Measurements from ENCODE around the gene DNAJC11.
"Not testable (repeated sequence)": the region's sequence is repeated elsewhere in the genome, so short reads cannot be mapped to it uniquely, and the experiment has no call there.

DNAJC11 gene

DNA sequence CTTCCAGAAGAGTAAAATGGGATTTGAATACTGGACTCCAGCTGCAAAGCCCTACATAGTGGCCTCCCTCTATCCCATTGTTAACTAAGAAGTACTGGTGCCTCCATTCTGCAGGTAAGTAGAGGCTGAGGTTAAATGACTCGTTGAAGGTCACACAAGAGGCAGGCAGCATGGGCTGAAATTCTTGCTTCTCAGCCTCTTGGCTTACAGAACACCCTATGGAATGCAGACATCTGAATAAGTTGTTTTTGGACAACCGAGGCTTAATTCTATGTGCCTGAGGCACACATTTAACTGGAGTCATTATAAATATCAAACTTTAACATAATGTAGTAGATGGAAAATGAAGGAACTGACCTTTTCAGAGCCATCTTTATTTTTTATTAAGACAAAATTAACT is 5.7 kb downstream of the DNAJC11 start:
- no peak for DNase-seq

GRCh38 chr1:6694121-6694713 is 7.4 kb downstream of the DNAJC11 start:
- no peak for DNase-seq

- DNase-seq = no peak
Measured at GRCh38 chr1:6692956-6693355, 8.7 kb downstream of the DNAJC11 start.

DNA sequence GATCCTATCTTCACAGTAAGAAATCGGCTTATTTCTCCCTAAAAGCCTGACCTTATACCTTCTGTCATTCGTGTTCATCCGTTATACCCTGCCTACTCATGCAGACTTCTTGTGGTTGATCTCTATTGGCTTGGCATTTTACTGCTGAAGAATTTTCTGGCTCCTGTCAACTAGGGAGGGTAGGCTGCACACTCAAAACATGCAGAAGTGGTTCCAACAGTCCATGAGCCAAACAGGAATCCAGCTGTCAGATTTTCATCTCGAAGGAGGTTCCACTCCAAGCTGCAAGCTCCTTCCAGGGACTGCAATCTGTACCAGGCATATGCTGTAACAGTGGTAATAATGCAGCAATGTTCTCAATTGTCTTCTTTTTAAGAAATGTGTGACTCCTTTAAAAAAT is 10.1 kb downstream of the DNAJC11 start:
- DNase-seq = no peak

GRCh38 chr1:6690186-6690585 is 11.4 kb downstream of the DNAJC11 start:
- DNase-seq = no peak

- DNase-seq = no peak
Measured at GRCh38 chr1:6688757-6689156, 12.9 kb downstream of the DNAJC11 start.

DNA sequence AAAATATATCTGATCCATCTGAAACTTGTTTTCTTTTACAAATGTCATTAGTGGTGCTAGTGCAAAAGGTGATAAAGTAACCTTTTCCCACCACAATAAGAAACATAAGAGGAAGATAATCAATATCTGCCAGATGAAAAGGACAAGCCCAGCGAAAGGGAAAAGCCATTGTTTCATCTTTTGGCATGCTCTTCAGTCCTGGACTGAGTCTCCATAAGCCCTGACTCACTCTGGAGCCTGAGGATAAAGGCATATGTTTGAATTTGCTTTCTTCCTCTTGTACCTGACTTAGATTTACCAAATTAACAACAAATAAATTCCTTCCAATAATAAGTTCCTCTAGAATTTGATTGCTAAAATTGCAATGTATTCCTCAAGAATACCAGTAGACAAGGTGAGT is 13.6 kb downstream of the DNAJC11 start:
- no peak for DNase-seq

- no peak for DNase-seq
Measured at GRCh38 chr1:6686294-6686693, 15.3 kb downstream of the DNAJC11 start.

DNA sequence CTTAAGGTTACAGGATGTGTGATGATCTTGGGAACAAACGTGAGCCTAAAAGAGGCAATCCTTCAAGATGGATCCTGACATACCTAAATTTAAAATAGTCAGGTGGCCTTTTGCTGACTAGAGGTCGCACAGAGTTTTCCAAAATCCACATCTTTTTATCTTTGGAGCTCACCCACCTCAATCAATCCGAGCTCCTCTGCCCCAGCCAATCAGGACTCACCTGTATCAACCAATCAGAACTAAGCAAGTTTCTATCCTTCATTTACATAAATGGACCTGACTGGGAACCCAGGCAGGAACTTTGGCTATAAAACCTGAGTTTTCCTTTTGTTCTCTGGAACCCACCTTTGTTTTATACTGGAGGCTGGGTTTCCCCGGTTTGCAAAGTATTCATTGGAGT is 16.2 kb downstream of the DNAJC11 start:
- no peak for DNase-seq

DNA sequence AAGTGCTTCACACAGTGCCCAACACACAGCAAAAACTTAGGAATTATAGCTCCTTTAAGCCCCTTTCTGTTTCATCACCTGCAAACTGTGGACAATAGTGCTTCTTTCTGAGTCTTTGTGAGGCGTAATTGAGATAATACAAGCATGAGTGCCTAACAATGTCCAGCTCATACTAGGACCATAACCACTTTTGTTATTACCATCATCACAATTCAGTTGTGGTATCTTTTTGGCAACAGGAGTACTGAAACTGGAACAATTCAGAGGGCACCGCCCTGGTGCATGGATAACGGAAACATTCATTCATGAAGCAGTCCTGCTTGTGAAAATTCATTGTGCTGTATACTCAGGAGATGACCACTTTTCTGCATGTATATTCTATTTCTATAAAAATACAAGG is 18.2 kb downstream of the DNAJC11 start:
- DNase-seq = no peak

GRCh38 chr1:6675941-6676340 is 25.7 kb downstream of the DNAJC11 start:
- DNase-seq = no peak

- DNase-seq = no peak
Measured at GRCh38 chr1:6674771-6675170, 26.8 kb downstream of the DNAJC11 start.

DNA sequence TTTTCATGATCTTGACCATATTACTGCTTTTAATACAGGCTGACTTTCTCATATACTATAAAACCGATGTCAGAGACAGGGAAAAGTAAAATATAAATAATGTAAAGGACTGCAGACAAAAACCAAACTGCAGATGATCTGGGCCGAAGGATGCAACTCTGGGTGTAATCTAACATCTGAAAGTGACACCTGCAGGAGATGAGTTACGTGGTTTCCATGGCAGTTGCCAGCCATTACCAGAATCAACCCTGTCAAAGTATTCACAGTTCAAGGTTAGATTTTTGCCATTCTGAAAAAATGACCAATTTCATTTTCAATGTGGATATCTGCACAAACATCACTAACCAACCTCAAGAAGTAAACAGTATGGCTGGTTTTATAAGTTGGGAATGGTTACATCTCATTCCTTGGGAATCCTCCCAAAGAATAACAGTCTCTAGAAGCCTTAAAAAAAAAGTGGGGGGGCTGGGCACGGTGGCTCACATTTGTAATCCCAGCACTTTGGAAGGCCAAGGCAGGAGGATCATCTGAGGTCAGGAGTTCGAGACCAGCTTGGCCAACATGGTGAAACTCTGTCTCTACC is 27.7 kb downstream of the DNAJC11 start:
- no peak for DNase-seq

GRCh38 chr1:6672558-6672957 is 29.1 kb downstream of the DNAJC11 start:
- DNase-seq = no peak

DNA sequence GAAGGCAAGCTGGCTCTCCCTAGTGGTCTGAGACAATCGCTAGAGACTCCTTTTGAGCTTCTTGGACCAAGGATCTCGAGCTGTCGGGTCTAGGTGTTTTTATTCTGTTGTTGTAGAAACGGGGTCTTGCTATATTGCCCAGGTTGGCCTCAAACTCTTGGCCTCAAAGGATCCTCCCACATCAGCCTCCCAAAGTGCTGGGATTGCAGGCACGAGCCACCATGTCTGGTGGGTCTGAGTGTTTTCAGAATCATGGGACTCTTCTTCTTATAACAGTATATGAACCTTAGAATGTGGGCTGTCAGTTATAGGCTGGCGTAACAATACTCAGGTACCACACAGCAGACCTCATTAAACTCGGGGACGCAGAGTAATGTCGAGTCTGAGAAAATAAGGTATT is 33.1 kb downstream of the DNAJC11 start:
- DNase-seq = no peak

DNA sequence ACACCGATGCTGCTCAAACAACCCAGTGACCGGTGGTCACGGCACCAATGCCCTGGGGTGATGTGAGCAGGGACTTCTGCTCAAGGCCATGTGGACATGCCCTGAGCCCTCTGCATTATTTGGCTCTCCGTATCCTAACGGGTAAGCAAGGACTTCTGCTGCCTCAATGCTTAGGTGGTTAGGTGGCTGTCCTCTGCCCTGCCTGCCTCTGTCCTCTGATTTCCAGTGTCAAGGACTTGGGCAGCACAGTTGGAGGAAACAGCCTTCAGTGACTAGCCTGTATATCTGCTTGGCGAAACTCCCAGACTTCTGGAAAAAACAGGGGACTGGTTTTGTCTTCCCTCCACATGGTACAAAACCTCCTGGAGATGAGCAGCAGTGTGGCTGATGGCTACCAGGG is 34.5 kb downstream of the DNAJC11 start:
- DNase-seq = no peak

- no peak for DNase-seq
Measured at GRCh38 chr1:6666696-6667095, 34.9 kb downstream of the DNAJC11 start.

GRCh38 chr1:6662468-6662867 is 39.1 kb downstream of the DNAJC11 start:
- not testable (repeated sequence) for DNase-seq

GRCh38 chr1:6660415-6661049 is 41.1 kb downstream of the DNAJC11 start:
- DNase-seq = no peak

DNA sequence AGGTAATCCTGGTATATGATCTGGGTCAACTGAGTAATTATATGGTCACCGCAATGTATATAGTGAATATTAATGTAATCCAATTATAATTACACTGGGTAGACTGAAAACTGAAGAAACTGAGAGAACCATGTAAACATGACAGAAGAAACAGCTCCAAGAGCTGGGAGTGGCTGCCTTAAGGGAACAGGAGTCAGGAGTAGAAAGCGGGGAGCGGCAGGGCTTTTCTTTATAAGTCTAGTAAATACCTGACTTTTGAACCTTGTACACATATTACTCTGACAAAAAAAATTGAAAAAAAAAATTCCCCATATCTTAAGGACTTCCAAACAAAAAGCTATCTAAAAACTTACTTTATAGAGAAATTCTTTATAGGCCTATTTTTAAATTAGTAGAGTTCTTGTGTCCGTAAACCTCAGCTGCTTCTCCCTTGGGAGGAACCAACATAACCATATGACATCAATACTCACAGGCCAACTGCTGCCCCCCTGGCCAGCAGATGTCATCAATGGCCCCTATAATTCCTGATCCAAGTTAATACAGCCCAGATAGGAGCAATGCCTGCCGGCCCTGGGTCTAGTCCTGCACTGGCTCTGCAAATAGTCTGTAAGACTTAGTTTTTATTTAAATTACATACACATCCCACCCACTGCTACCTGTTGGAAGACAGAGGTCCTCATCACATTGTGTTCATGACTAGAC is 43.1 kb downstream of the DNAJC11 start:
- no peak for DNase-seq

GRCh38 chr1:6657138-6657537 is 44.5 kb downstream of the DNAJC11 start:
- DNase-seq = no peak

GRCh38 chr1:6653436-6654290 is 48.0 kb downstream of the DNAJC11 start:
- peak; percentile 73 for DNase-seq

DNA sequence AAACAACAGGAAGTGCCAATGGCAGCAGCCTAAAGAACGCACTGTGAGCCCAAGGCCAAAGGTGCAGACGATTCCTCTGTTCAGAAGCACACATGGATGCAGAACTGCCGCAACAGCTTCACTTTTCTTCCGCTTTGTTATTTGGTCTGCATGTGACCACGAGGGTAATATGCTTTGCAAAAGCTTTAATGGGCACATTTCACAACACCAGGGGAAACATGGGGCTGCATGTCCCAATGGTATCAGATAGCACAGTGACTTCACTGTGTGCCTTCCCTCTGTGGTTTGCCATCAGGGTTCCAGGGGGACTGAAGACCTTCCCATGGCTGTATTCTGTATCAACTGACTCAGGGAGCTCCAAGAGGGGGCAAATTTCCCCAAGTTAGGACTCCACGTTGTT is 48.6 kb downstream of the DNAJC11 start:
- DNase-seq = no peak

Data from DMS79 treated with DMSO at 0.1 percent for 48 hours (cell line).